Activated naive CD8-positive, alpha-beta T cell treated with anti-CD3 and anti-CD28 coated beads, Interleukin-2, amount 50 U/mL, for 24 hours (primary cell): ENCODE results near the gene TRAPPC4.
"Not testable (repeated sequence)": the region's sequence is repeated elsewhere in the genome, so short reads cannot be mapped to it uniquely, and the experiment has no call there.

Source experiments
- ATAC-seq: fragments of 150-1000 bp; cut with Tn5 transposase; one replicate; pipeline ENCODE4 v1.10.0; 2021
- DNase-seq: peaks from one replicate; pipeline ENCODE4 v3.0.0; 2021
- H3K27ac Mint-ChIP-seq: one replicate; pipeline ENCODE4 v1.8.0; 2021; ENCODE audit warnings: mild to moderate bottlenecking, mixed read lengths
- H3K27me3 Mint-ChIP-seq: one replicate; pipeline ENCODE4 v1.8.0; 2021; ENCODE audit warnings: mixed read lengths
- H3K36me3 Mint-ChIP-seq: one replicate; pipeline ENCODE4 v1.8.0; 2021; ENCODE audit warnings: low read depth, mixed read lengths
- H3K4me1 Mint-ChIP-seq: one replicate; pipeline ENCODE4 v1.8.0; 2021; ENCODE audit warnings: mixed read lengths
- H3K4me3 Mint-ChIP-seq: one replicate; pipeline ENCODE4 v1.8.0; 2021; ENCODE audit warnings: mild to moderate bottlenecking, moderate library complexity, mixed read lengths
- H3K9me3 Mint-ChIP-seq: one replicate; pipeline ENCODE4 v1.8.0; 2021; ENCODE audit warnings: mixed read lengths

Gene TRAPPC4

GRCh38 chr11:119024430-119025098, 6.0 kb downstream of the TRAPPC4 start:
- DNase-seq (no peak), ATAC-seq (no peak)
- H3K27ac Mint-ChIP-seq: peak overlapping the region; percentile 77
- H3K27me3 Mint-ChIP-seq: no peaks in the 10 kb centered on the region
- H3K4me1 Mint-ChIP-seq: peaks cover 54% of the 10 kb centered on the region
- H3K36me3 Mint-ChIP-seq: peaks cover 45% of the 10 kb centered on the region
- H3K9me3 Mint-ChIP-seq: no peaks in the 10 kb centered on the region
- H3K4me3 Mint-ChIP-seq: no peak overlapping the region

GRCh38 chr11:119025099-119025473, 6.5 kb downstream of the TRAPPC4 start:
- Mint-ChIP-seq H3K27ac (no peak overlapping the region), H3K4me3 (no peak overlapping the region), H3K36me3 (peaks cover 43% of the 10 kb centered on the region), H3K4me1 (peaks cover 54% of the 10 kb centered on the region), H3K9me3 (no peaks in the 10 kb centered on the region), H3K27me3 (no peaks in the 10 kb centered on the region)
- no peak for ATAC-seq
- no peak for DNase-seq

- Mint-ChIP-seq H3K4me3 (no peak overlapping the region), H3K9me3 (no peaks in the 10 kb centered on the region), H3K4me1 (peaks cover 50% of the 10 kb centered on the region), H3K36me3 (peaks cover 40% of the 10 kb centered on the region), H3K27ac (no peak overlapping the region), H3K27me3 (no peaks in the 10 kb centered on the region)
- no peak for ATAC-seq
- no peak for DNase-seq
These were observed 7.0 kb downstream of the TRAPPC4 start for GRCh38 chr11:119025541-119025940.

GRCh38 chr11:119025978-119026766, 7.6 kb downstream of the TRAPPC4 start:
- Mint-ChIP-seq H3K36me3 (peaks cover 38% of the 10 kb centered on the region), H3K4me1 (peaks cover 47% of the 10 kb centered on the region), H3K27me3 (no peaks in the 10 kb centered on the region), H3K4me3 (no peak overlapping the region), H3K9me3 (no peaks in the 10 kb centered on the region), H3K27ac (no peak overlapping the region)
- DNase-seq (no peak), ATAC-seq (no peak)

GRCh38 chr11:119026970-119027369, 8.4 kb downstream of the TRAPPC4 start:
- Mint-ChIP-seq H3K36me3 (peaks cover 31% of the 10 kb centered on the region), H3K4me1 (peaks cover 39% of the 10 kb centered on the region), H3K27ac (no peak overlapping the region)

GRCh38 chr11:119027561-119028345, 9.2 kb downstream of the TRAPPC4 start:
- Mint-ChIP-seq H3K4me1 (peaks cover 35% of the 10 kb centered on the region), H3K27ac (no peak overlapping the region), H3K27me3 (no peaks in the 10 kb centered on the region), H3K36me3 (peaks cover 25% of the 10 kb centered on the region), H3K4me3 (no peak overlapping the region), H3K9me3 (no peaks in the 10 kb centered on the region)
- DNase-seq (no peak), ATAC-seq (no peak)

More at GRCh38 chr11:119026970-119027369, 8.4 kb downstream of the TRAPPC4 start:
- Mint-ChIP-seq H3K9me3 (no peaks in the 10 kb centered on the region), H3K27me3 (no peaks in the 10 kb centered on the region), H3K4me3 (no peak overlapping the region)
- ATAC-seq (no peak), DNase-seq (no peak)

GRCh38 chr11:119028346-119029068, 9.9 kb downstream of the TRAPPC4 start:
- Mint-ChIP-seq H3K9me3 (no peaks in the 10 kb centered on the region), H3K4me1 (peaks cover 31% of the 10 kb centered on the region), H3K4me3 (peak overlapping the region; percentile 84), H3K27ac (no peak overlapping the region), H3K27me3 (no peaks in the 10 kb centered on the region), H3K36me3 (peaks cover 20% of the 10 kb centered on the region)
- ATAC-seq (no peak), DNase-seq (no peak)

GRCh38 chr11:119029069-119029339, 10.4 kb downstream of the TRAPPC4 start:
- H3K4me1 Mint-ChIP-seq: peaks cover 26% of the 10 kb centered on the region
- ATAC-seq (no peak), DNase-seq (no peak)
- H3K27ac Mint-ChIP-seq: no peak overlapping the region
- H3K9me3 Mint-ChIP-seq: no peaks in the 10 kb centered on the region
- H3K36me3 Mint-ChIP-seq: peaks cover 17% of the 10 kb centered on the region
- H3K4me3 Mint-ChIP-seq: peak overlapping the region; percentile 84
- no peaks in the 10 kb centered on the region for H3K27me3 Mint-ChIP-seq

GRCh38 chr11:119029340-119030028, 10.9 kb downstream of the TRAPPC4 start:
- H3K36me3 Mint-ChIP-seq: peaks cover 12% of the 10 kb centered on the region
- H3K27me3 Mint-ChIP-seq: no peaks in the 10 kb centered on the region
- ATAC-seq (peak; percentile 47), DNase-seq (peak; percentile 43)
- peaks cover 21% of the 10 kb centered on the region for H3K4me1 Mint-ChIP-seq
- peak overlapping the region; percentile 78 for H3K27ac Mint-ChIP-seq
- no peaks in the 10 kb centered on the region for H3K9me3 Mint-ChIP-seq
- H3K4me3 Mint-ChIP-seq: peak overlapping the region; percentile 84

GRCh38 chr11:119030029-119030328, 11.4 kb downstream of the TRAPPC4 start:
- Mint-ChIP-seq H3K4me3 (peak overlapping the region; percentile 84), H3K27ac (peak overlapping the region; percentile 78), H3K4me1 (peaks cover 17% of the 10 kb centered on the region), H3K27me3 (no peaks in the 10 kb centered on the region), H3K9me3 (no peaks in the 10 kb centered on the region), H3K36me3 (peaks cover 11% of the 10 kb centered on the region)
- ATAC-seq: peak; percentile 42
- no peak for DNase-seq

- Mint-ChIP-seq H3K9me3 (no peaks in the 10 kb centered on the region), H3K36me3 (peaks cover 8% of the 10 kb centered on the region), H3K4me1 (peaks cover 16% of the 10 kb centered on the region), H3K4me3 (peak within 1 kb of the TSS; percentile 84), H3K27me3 (no peaks in the 10 kb centered on the region), H3K27ac (peak within 1 kb of the TSS; percentile 78)
- peak; percentile 90 for ATAC-seq
- peak; percentile 99 for DNase-seq
These were observed 11.9 kb downstream of the TRAPPC4 start, which contains the start of gene SLC37A4 for GRCh38 chr11:119030329-119031047. Gene SLC37A4, minus strand, starts transcription at chr11:119030877.

GRCh38 chr11:119031912-119032280, 13.3 kb downstream of the TRAPPC4 start:
- H3K4me1 Mint-ChIP-seq: peaks cover 16% of the 10 kb centered on the region
- peaks cover 7% of the 10 kb centered on the region for H3K36me3 Mint-ChIP-seq
- H3K4me3 Mint-ChIP-seq: no peak overlapping the region
- H3K27me3 Mint-ChIP-seq: no peaks in the 10 kb centered on the region
- ATAC-seq (no peak), DNase-seq (no peak)
- no peaks in the 10 kb centered on the region for H3K9me3 Mint-ChIP-seq
- no peak overlapping the region for H3K27ac Mint-ChIP-seq

GRCh38 chr11:119033421-119033820, 14.9 kb downstream of the TRAPPC4 start:
- H3K9me3 Mint-ChIP-seq, ATAC-seq, H3K36me3 Mint-ChIP-seq, H3K27me3 Mint-ChIP-seq, DNase-seq, H3K27ac Mint-ChIP-seq, H3K4me3 Mint-ChIP-seq: not testable (repeated sequence)
- H3K4me1 Mint-ChIP-seq: peaks cover 16% of the 10 kb centered on the region
